DMS153 treated with DMSO at 0.1 percent for 48 hours (cell line): ENCODE results near the gene GID8.
"Not testable (repeated sequence)": the region's sequence is repeated elsewhere in the genome, so short reads cannot be mapped to it uniquely, and the experiment has no call there.

ENCODE experiments used
- DNase-seq: peaks from one replicate; lab custom pipeline; 2025; ENCODE audit not compliant: unreplicated experiment; lab: John Stamatoyannopoulos, UW

GID8 gene

GRCh38 chr20:62921119-62921687, 16.7 kb upstream of the GID8 start:
- peak; percentile 54 for DNase-seq

GRCh38 chr20:62922451-62922921, 15.5 kb upstream of the GID8 start:
- DNase-seq = no peak

GRCh38 chr20:62923059-62923668, 14.8 kb upstream of the GID8 start:
- DNase-seq = not testable (repeated sequence)

- no peak for DNase-seq
Observed at GRCh38 chr20:62923669-62924441, 14.1 kb upstream of the GID8 start.

DNA sequence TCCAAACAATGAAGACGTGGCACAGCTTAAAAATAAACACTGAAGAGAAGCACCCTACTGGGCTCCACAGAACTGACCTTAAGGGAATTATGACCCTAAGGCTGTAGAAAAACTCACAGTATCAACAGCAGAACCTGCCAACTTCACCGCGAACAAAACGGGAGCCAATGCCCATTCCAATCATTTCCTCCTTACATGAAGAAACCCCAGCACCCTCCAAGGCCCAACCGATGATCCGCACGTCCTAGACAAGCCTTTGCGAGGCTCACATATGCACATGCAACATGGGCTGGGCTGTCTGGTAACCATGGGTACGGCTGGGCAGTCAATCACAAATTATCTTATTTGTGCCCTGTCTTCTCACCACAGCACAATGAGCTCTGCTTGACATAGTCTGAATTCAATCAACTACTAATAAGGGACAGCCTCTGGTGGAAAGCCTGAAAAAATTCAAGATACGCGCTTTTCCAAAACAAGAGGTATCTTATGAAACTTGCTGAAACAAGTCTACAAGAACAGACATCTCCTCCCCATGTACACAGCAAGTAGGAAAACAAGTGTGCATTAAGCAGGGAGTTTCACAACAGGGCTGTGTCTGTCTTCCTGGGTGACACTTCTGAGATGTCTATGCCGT, 13.4 kb upstream of the GID8 start:
- DNase-seq = no peak

DNA sequence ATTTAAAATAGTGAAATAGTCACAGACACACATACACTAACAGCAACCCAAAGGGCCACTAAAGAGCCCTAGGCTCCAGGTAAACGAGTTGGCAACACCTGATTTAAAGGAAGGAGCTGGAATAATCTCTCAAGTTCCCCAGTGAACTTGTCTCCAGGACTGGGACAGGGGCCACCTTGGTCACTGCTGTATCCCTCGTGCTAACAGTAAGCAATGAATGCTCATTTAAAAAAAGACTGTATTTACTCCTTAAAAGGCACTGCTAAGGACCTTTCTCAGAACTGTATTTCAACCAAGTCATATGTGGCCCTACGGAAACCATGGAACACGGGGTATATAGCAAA, 12.9 kb upstream of the GID8 start:
- no peak for DNase-seq

- no peak for DNase-seq
Observed at GRCh38 chr20:62925420-62926228, 12.3 kb upstream of the GID8 start.

GRCh38 chr20:62926229-62927127, 11.5 kb upstream of the GID8 start, which contains the start of gene DIDO1:
Gene DIDO1, minus strand, starts transcription at chr20:62926505.
- peak; percentile 79 for DNase-seq

DNA sequence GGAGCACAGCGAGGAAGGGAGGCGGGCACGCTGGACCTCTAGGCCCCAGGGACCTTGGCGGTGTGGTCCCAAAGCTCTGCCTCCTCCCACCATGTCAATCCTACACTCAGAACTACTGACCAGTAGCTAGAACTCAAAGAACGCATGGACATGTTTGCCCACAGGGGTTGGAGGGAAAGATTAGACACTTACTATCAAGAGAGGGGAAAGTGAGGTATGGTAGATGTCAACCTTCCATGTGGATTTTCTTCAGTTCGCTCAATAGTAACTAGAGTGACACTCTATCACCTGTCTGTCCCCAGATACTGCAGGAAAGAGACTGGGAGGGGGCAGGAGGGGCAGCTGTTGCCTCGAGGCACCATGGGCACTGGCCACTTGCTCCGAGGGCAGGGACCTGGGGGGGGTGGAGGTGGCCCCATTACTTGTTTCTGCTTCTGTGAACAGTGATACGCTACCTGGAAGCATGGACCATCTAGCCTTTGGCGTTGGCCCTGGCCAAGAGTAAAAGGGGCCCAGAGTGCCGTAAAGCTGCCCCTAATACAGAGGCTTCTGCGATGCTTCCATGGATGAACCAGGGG, 10.7 kb upstream of the GID8 start:
- no peak for DNase-seq

- no peak for DNase-seq
Observed at GRCh38 chr20:62928246-62928939, 9.6 kb upstream of the GID8 start.

DNA sequence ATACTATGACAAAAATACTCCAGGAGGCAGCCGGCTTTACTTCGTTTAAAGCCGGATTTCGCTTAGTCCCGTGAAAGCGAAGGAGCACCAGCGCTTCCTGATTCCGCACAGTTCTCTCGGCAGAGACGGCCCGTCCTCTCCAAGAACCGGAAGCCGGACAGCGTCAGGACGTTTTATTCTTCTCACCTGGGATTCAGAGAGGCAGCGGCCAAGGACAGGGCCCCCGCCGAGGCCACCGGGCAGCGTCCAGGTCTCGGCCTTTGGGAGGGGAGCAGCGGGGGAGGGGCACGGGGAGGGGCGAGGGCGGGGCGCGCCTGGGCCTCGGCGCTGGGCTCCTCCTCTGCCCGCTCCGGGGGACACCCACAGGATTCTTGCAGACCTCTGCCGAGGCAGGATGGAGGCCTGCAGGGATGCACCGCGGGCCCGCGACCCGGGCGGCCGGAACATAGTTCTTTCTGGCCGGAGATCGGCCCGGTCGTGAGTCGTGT, 8.9 kb upstream of the GID8 start:
- no peak for DNase-seq

GRCh38 chr20:62931464-62931863, 6.5 kb upstream of the GID8 start:
- no peak for DNase-seq

DNA sequence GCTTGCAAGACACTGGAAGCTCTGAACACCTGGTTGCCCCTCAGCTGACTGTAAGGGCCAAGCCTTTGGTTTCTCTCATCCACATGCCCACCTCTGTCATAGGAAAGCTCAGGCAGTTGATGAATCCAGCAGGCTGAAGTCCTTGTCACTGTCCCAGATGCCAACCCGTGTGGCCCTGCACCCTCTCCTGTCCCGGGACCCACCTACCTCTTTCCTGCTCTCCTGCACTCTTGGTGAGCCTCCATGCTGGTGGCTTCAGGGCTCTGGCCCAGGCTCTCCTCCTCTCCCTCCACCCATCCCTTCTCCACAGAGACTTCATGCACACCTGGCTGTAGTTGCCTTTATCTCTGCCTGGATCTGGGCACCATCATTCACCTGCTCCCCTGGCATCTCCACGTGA, 4.0 kb upstream of the GID8 start:
- no peak for DNase-seq

GRCh38 chr20:62935204-62935967, 2.6 kb upstream of the GID8 start:
- DNase-seq = no peak

DNA sequence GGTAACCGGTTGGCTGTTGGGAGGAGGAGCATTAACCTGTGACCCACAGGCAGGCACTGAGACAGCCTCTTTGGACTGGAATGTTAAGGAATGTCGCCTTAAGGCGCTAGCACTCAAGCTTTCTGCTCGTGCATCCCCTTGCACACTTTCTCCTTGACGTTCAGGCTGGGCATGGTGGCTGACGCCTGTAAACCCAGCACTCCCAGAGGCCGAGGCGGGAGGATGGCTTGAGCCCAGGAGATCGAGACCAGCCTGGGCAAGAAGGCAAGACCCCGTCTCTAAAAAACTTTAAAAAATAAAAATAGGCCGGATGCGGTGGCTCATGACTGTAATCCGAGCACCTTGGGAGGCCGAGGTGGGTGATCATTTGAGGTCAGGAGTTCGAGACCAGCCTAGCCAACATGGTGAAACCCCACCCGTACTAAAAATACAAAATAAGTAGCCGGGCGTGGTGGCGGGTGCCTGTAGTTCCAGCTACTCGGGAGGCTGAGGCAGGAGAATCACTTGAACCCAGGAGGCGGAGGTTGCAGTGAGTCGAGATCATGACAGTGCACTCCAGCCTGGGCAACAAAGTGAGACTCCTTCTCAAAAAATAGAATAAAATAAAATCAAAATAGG, 1.9 kb upstream of the GID8 start:
- no peak for DNase-seq

GRCh38 chr20:62937268-62938104, 461 bp upstream of the GID8 start:
- peak; percentile 86 for DNase-seq

GRCh38 chr20:62940875-62941274, 2.9 kb downstream of the GID8 start:
- DNase-seq = no peak
